HEK293T (cell line): ENCODE data around the gene KIAA1143.

Experiments used
- CTCF ChIA-PET: fragments of 350-600 bp; formaldehyde crosslinking; extraction: SDS; loops from one replicate; lab custom pipeline; 2021; ENCODE audit warnings: antibody characterized with exemption, inconsistent platforms; lab: Yijun Ruan, JAX
- POLR2A ChIA-PET: fragments of 350-600 bp; formaldehyde crosslinking; extraction: SDS; loops from one replicate; lab custom pipeline; 2020; ENCODE audit warnings: antibody characterized with exemption, inconsistent platforms; lab: Yijun Ruan, JAX
- DNase-seq: peaks from one replicate; pipeline ENCODE4 v3.0.0; 2012; ENCODE audit warnings: mixed read lengths; ENCODE audit errors: extremely low spot score
- ARNT ChIP-seq: fragments of 450-650 bp; IDR thresholded peaks from 2 replicates; pipeline ENCODE4 v1.6.1; 2017; ENCODE audit warnings: mild to moderate bottlenecking
- BHLHE40 ChIP-seq: fragments of 450-650 bp; IDR thresholded peaks from 2 replicates; pipeline ENCODE4 v1.6.1; 2016; ENCODE audit warnings: mild to moderate bottlenecking, moderate library complexity, borderline replicate concordance
- CTBP1 ChIP-seq: fragments of 450-650 bp; IDR thresholded peaks from 2 replicates; pipeline ENCODE4 v1.6.1; 2016; ENCODE audit warnings: borderline replicate concordance
- ELF4 ChIP-seq: fragments of 450-650 bp; IDR thresholded peaks from 2 replicates; pipeline ENCODE4 v1.6.1; 2017; ENCODE audit warnings: antibody characterized with exemption
- FOXA1 ChIP-seq: fragments of 450-650 bp; IDR thresholded peaks from 2 replicates; pipeline ENCODE4 v1.6.1; 2016; ENCODE audit warnings: mild to moderate bottlenecking
- FOXK2 ChIP-seq: fragments of 450-650 bp; IDR thresholded peaks from 2 replicates; pipeline ENCODE4 v1.6.1; 2016; ENCODE audit warnings: mild to moderate bottlenecking
- FOXM1 ChIP-seq: fragments of 450-650 bp; IDR thresholded peaks from 2 replicates; pipeline ENCODE4 v1.6.1; 2017; ENCODE audit warnings: mild to moderate bottlenecking, borderline replicate concordance
- HDGF ChIP-seq: fragments of 450-650 bp; IDR thresholded peaks from 2 replicates; pipeline ENCODE4 v1.6.1; 2017; ENCODE audit warnings: antibody characterized with exemption, borderline replicate concordance
- L3MBTL2 ChIP-seq: fragments of 450-650 bp; conservative IDR thresholded peaks from 2 replicates; pipeline ENCODE4 v1.6.1; 2016; ENCODE audit warnings: mild to moderate bottlenecking
- LEF1 ChIP-seq: fragments of 450-650 bp; IDR thresholded peaks from 2 replicates; pipeline ENCODE4 v1.6.1; 2017; ENCODE audit warnings: mild to moderate bottlenecking, borderline replicate concordance
- NFRKB ChIP-seq: fragments of 450-650 bp; IDR thresholded peaks from 2 replicates; pipeline ENCODE4 v1.6.1; 2016; ENCODE audit warnings: mild to moderate bottlenecking, moderate library complexity
- PKNOX1 ChIP-seq: fragments of 450-650 bp; IDR thresholded peaks from 2 replicates; pipeline ENCODE4 v1.6.1; 2016
- SP1 ChIP-seq: fragments of 450-650 bp; IDR thresholded peaks from 2 replicates; pipeline ENCODE4 v1.6.1; 2017
- SUZ12 ChIP-seq: fragments of 450-650 bp; IDR thresholded peaks from 2 replicates; pipeline ENCODE4 v1.6.1; 2016; ENCODE audit warnings: mild to moderate bottlenecking
- TARDBP ChIP-seq: fragments of 450-650 bp; IDR thresholded peaks from 2 replicates; pipeline ENCODE4 v1.6.1; 2016
- ZNF384 ChIP-seq: fragments of 450-650 bp; IDR thresholded peaks from 2 replicates; pipeline ENCODE4 v1.6.1; 2016

Gene KIAA1143

GRCh38 chr3:44734646-44735168, 26.7 kb downstream of the KIAA1143 start:
- TF ChIP-seq BHLHE40 (no peak), ELF4 (no peak), LEF1 (no peak), SUZ12 (no peak), HDGF (no peak), CTBP1 (no peak), TARDBP (no peak), SP1 (no peak), PKNOX1 (no peak), ARNT (no peak), L3MBTL2 (no peak), ZNF384 (no peak), NFRKB (no peak), FOXK2 (no peak), FOXM1 (no peak), FOXA1 (no peak)

GRCh38 chr3:44729384-44729910, 32.0 kb downstream of the KIAA1143 start, which contains the start of gene ZNF501:
ZNF501 (plus strand) TSS chr3:44729635; CDS start chr3:44734422, 4,787 bp downstream.
- CTCF ChIA-PET, result no interaction called here
- DNase-seq, result peak; percentile 64
- TF ChIP-seq L3MBTL2 (peak; percentile 86), FOXA1 (no peak)
- POLR2A ChIA-PET, result interaction anchor here (0.6 to 2.2 kb wide), 8 partner anchors 11 to 218 kb away, joined by 3 to 21 read pairs (median 4); partner anchors contain the start of genes KIAA1143, KIF15, ZNF197 and ZNF502

More at GRCh38 chr3:44734646-44735168, 26.7 kb downstream of the KIAA1143 start:
- DNase-seq, result no peak
- ChIA-PET CTCF (no interaction called here), POLR2A (no interaction called here)

GRCh38 chr3:44722103-44722401, 39.4 kb downstream of the KIAA1143 start:
- TF ChIP-seq HDGF (no peak), TARDBP (no peak), FOXK2 (no peak), PKNOX1 (no peak), CTBP1 (no peak), BHLHE40 (no peak), ZNF384 (no peak), ARNT (no peak), L3MBTL2 (no peak), SUZ12 (no peak)
- POLR2A ChIA-PET, result no interaction called here
- DNase-seq, result no peak
- CTCF ChIA-PET, result no interaction called here

- POLR2A ChIA-PET, result no interaction called here
- no peak for TF ChIP-seq HDGF
- no peak for TF ChIP-seq FOXM1
- no peak for TF ChIP-seq L3MBTL2
- no peak for TF ChIP-seq FOXK2
- TF ChIP-seq ARNT, result no peak
- TF ChIP-seq LEF1, result no peak
- no peak for TF ChIP-seq TARDBP
- no peak for TF ChIP-seq SUZ12
- TF ChIP-seq BHLHE40, result no peak
- TF ChIP-seq ZNF384, result no peak
- no peak for TF ChIP-seq FOXA1
- TF ChIP-seq SP1, result no peak
- no peak for TF ChIP-seq NFRKB
- no peak for TF ChIP-seq PKNOX1
- TF ChIP-seq ELF4, result no peak
- no peak for TF ChIP-seq CTBP1
- DNase-seq, result no peak
- CTCF ChIA-PET, result no interaction called here
Observed at GRCh38 chr3:44721231-44722102, 40.0 kb downstream of the KIAA1143 start.

- peak; percentile 68 for DNase-seq
- ChIA-PET POLR2A (interaction anchor here (0.6 to 2.8 kb wide), 3 partner anchors 14 to 186 kb away, joined by 3 to 17 read pairs (median 5); partner anchors contain the start of gene ZNF501), CTCF (no interaction called here)
- TF ChIP-seq LEF1 (no peak), L3MBTL2 (peak; percentile 54; the same call in 1 of the 2 replicates)
Observed at GRCh38 chr3:44712455-44713075, 48.9 kb downstream of the KIAA1143 start, which contains the start of gene ZNF502. ZNF502 (plus strand) TSS chr3:44712660; CDS start chr3:44720262, 7,602 bp downstream.
